Dendritic cell treated with granulocyte-macrophage colony-stimulating factor and Interleukin-4, amounts not matched to agents 40 ng/mL and 50 ng/mL, for 4 days (primary cell): ENCODE results near the gene USHBP1.

Source experiments
- H3K27ac Mint-ChIP-seq: one replicate; pipeline ENCODE4 v1.8.0; 2022; ENCODE audit warnings: mild to moderate bottlenecking, mixed read lengths
- H3K27me3 Mint-ChIP-seq: one replicate; pipeline ENCODE4 v1.8.0; 2022; ENCODE audit warnings: mild to moderate bottlenecking, mixed read lengths
- H3K36me3 Mint-ChIP-seq: one replicate; pipeline ENCODE4 v1.8.0; 2022; ENCODE audit warnings: low read depth, mixed read lengths
- H3K4me1 Mint-ChIP-seq: one replicate; pipeline ENCODE4 v1.8.0; 2022; ENCODE audit warnings: low read depth, mixed read lengths
- H3K4me3 Mint-ChIP-seq: one replicate; pipeline ENCODE4 v1.8.0; 2022; ENCODE audit warnings: mild to moderate bottlenecking, moderate library complexity, mixed read lengths
- H3K9me3 Mint-ChIP-seq: one replicate; pipeline ENCODE4 v1.8.0; 2022; ENCODE audit warnings: mixed read lengths
- intact Hi-C: fragments of 100-400 bp; cut with micrococcal nuclease; formaldehyde crosslinking; loops from one replicate; pipeline ENCODE4 v1.15.0; 2022

USHBP1 gene

GRCh38 chr19:17264641-17264979 lies at the start of gene USHBP1:
USHBP1 (minus strand) TSS chr19:17264745; CDS start chr19:17264299, 446 bp downstream.
- H3K36me3 Mint-ChIP-seq, result peaks cover 13% of the 10 kb centered on the region
- no peak within 1 kb of the TSS for H3K4me3 Mint-ChIP-seq
- no peak within 1 kb of the TSS for H3K27ac Mint-ChIP-seq
- intact Hi-C loops, result no loop called here
- H3K27me3 Mint-ChIP-seq, result peaks cover 8% of the 10 kb centered on the region
- peaks cover 28% of the 10 kb centered on the region for H3K4me1 Mint-ChIP-seq
- no peaks in the 10 kb centered on the region for H3K9me3 Mint-ChIP-seq

GRCh38 chr19:17314007-17314593 lies 49.6 kb upstream of the USHBP1 start:
- intact Hi-C loops, result no loop called here
- Mint-ChIP-seq H3K9me3 (no peaks in the 10 kb centered on the region), H3K36me3 (peaks cover 90% of the 10 kb centered on the region), H3K4me1 (peaks cover 45% of the 10 kb centered on the region), H3K4me3 (no peak overlapping the region), H3K27ac (no peak overlapping the region), H3K27me3 (no peaks in the 10 kb centered on the region)

- Mint-ChIP-seq H3K4me1 (peaks cover 48% of the 10 kb centered on the region), H3K9me3 (no peaks in the 10 kb centered on the region), H3K27me3 (no peaks in the 10 kb centered on the region), H3K27ac (no peak overlapping the region), H3K36me3 (peaks cover 77% of the 10 kb centered on the region), H3K4me3 (no peak overlapping the region)
- intact Hi-C loops, result no loop called here
Measured at GRCh38 chr19:17312189-17313113, 47.9 kb upstream of the USHBP1 start.

GRCh38 chr19:17311455-17312188 lies 47.1 kb upstream of the USHBP1 start:
- Mint-ChIP-seq H3K4me1 (peaks cover 49% of the 10 kb centered on the region), H3K27ac (no peak overlapping the region), H3K4me3 (no peak overlapping the region), H3K9me3 (no peaks in the 10 kb centered on the region), H3K27me3 (no peaks in the 10 kb centered on the region), H3K36me3 (peaks cover 75% of the 10 kb centered on the region)
- intact Hi-C loops, result no loop called here

- peaks cover 72% of the 10 kb centered on the region for H3K36me3 Mint-ChIP-seq
- no peaks in the 10 kb centered on the region for H3K9me3 Mint-ChIP-seq
- intact Hi-C loops, result loop anchor here (1.0 kb wide), 1 partner anchor 27 kb away; the partner anchor contains the start of gene GTPBP3
- H3K27me3 Mint-ChIP-seq, result no peaks in the 10 kb centered on the region
- H3K4me1 Mint-ChIP-seq, result peaks cover 50% of the 10 kb centered on the region
- H3K27ac Mint-ChIP-seq, result peak overlapping the region; percentile 89
- peak overlapping the region; percentile 99 for H3K4me3 Mint-ChIP-seq
Measured at GRCh38 chr19:17309965-17310461, 45.5 kb upstream of the USHBP1 start.

GRCh38 chr19:17309198-17309964 lies 44.8 kb upstream of the USHBP1 start, which contains the start of gene DDA1:
DDA1 (plus strand) TSS chr19:17309563; CDS start chr19:17309655, 92 bp downstream.
- Mint-ChIP-seq H3K4me3 (peak within 1 kb of the TSS; percentile 99), H3K27me3 (no peaks in the 10 kb centered on the region), H3K27ac (peak within 1 kb of the TSS; percentile 89), H3K9me3 (no peaks in the 10 kb centered on the region), H3K36me3 (peaks cover 66% of the 10 kb centered on the region), H3K4me1 (peaks cover 57% of the 10 kb centered on the region)
- intact Hi-C loops, result loop anchor here (1.0 kb wide), 1 partner anchor 28 kb away; the partner anchor contains the start of gene GTPBP3

GRCh38 chr19:17307876-17308377 lies 43.4 kb upstream of the USHBP1 start:
- Mint-ChIP-seq H3K4me3 (no peak overlapping the region), H3K4me1 (peaks cover 65% of the 10 kb centered on the region)

GRCh38 chr19:17306285-17306714 lies 41.8 kb upstream of the USHBP1 start:
- H3K4me1 Mint-ChIP-seq, result peaks cover 65% of the 10 kb centered on the region
- H3K4me3 Mint-ChIP-seq, result peak overlapping the region; percentile 85
- peak overlapping the region; percentile 92 for H3K27ac Mint-ChIP-seq
- H3K9me3 Mint-ChIP-seq, result no peaks in the 10 kb centered on the region
- intact Hi-C loops, result no loop called here
- H3K27me3 Mint-ChIP-seq, result no peaks in the 10 kb centered on the region
- H3K36me3 Mint-ChIP-seq, result peaks cover 40% of the 10 kb centered on the region

More at GRCh38 chr19:17307876-17308377, 43.4 kb upstream of the USHBP1 start:
- intact Hi-C loops, result no loop called here
- H3K9me3 Mint-ChIP-seq, result no peaks in the 10 kb centered on the region
- no peak overlapping the region for H3K27ac Mint-ChIP-seq
- H3K27me3 Mint-ChIP-seq, result no peaks in the 10 kb centered on the region
- H3K36me3 Mint-ChIP-seq, result peaks cover 51% of the 10 kb centered on the region

GRCh38 chr19:17305517-17306284 lies 41.2 kb upstream of the USHBP1 start, which contains the start of gene MRPL34:
MRPL34 (plus strand) TSS chr19:17305872; CDS start chr19:17305893, 21 bp downstream.
- H3K4me1 Mint-ChIP-seq, result peaks cover 60% of the 10 kb centered on the region
- peak within 1 kb of the TSS; percentile 92 for H3K27ac Mint-ChIP-seq
- intact Hi-C loops, result loop anchor here (1.0 kb wide), 2 partner anchors 13 to 38 kb away; partner anchors contain the start of gene BABAM1
- no peaks in the 10 kb centered on the region for H3K9me3 Mint-ChIP-seq
- no peaks in the 10 kb centered on the region for H3K27me3 Mint-ChIP-seq
- H3K36me3 Mint-ChIP-seq, result peaks cover 40% of the 10 kb centered on the region
- peak within 1 kb of the TSS; percentile 85 for H3K4me3 Mint-ChIP-seq

GRCh38 chr19:17305216-17305516 lies 40.6 kb upstream of the USHBP1 start:
- Mint-ChIP-seq H3K4me1 (peaks cover 55% of the 10 kb centered on the region), H3K9me3 (no peaks in the 10 kb centered on the region), H3K27ac (peak overlapping the region; percentile 92), H3K4me3 (peak overlapping the region; percentile 85), H3K27me3 (no peaks in the 10 kb centered on the region), H3K36me3 (peaks cover 41% of the 10 kb centered on the region)
- intact Hi-C loops, result loop anchor here (1.0 kb wide), 2 partner anchors 13 to 38 kb away; partner anchors contain the start of gene BABAM1

GRCh38 chr19:17304386-17305215 lies 40.1 kb upstream of the USHBP1 start:
- H3K27me3 Mint-ChIP-seq, result no peaks in the 10 kb centered on the region
- H3K36me3 Mint-ChIP-seq, result peaks cover 41% of the 10 kb centered on the region
- H3K4me3 Mint-ChIP-seq, result peak overlapping the region; percentile 85
- peaks cover 52% of the 10 kb centered on the region for H3K4me1 Mint-ChIP-seq
- H3K9me3 Mint-ChIP-seq, result no peaks in the 10 kb centered on the region
- intact Hi-C loops, result loop anchor here (1.0 kb wide), 2 partner anchors 12 to 37 kb away; partner anchors contain the start of gene BABAM1
- peak overlapping the region; percentile 92 for H3K27ac Mint-ChIP-seq

GRCh38 chr19:17303940-17304267 lies 39.4 kb upstream of the USHBP1 start:
- Mint-ChIP-seq H3K9me3 (no peaks in the 10 kb centered on the region), H3K4me1 (peaks cover 48% of the 10 kb centered on the region), H3K27ac (no peak overlapping the region), H3K27me3 (no peaks in the 10 kb centered on the region), H3K4me3 (peak overlapping the region; percentile 78), H3K36me3 (peaks cover 39% of the 10 kb centered on the region)
- intact Hi-C loops, result no loop called here
